Trophoblast cell (in vitro differentiated cells and primary cell): ENCODE results near the gene INTS15.

ENCODE experiments used
- DNase-seq, 2 donors: peaks; one replicate each; pipeline ENCODE4 v3.0.0-alpha.2; 2016
- H2AFZ ChIP-seq: 2 replicates; pipeline ENCODE4 v1.6.1; 2013; ENCODE audit warnings: low read length, moderate library complexity, mild to moderate bottlenecking; ENCODE audit not compliant: insufficient read depth, poor library complexity
- H2AK5ac ChIP-seq: 2 replicates; pipeline ENCODE4 v1.6.1; 2013; ENCODE audit warnings: mild to moderate bottlenecking, low read length
- H2BK120ac ChIP-seq: 2 replicates; pipeline ENCODE4 v1.6.1; 2013; ENCODE audit warnings: low read length, mild to moderate bottlenecking, moderate library complexity; ENCODE audit not compliant: insufficient read depth, poor library complexity
- H2BK12ac ChIP-seq: 2 replicates; pipeline ENCODE4 v1.6.1; 2013; ENCODE audit warnings: mild to moderate bottlenecking, low read length, moderate library complexity
- H2BK5ac ChIP-seq: 2 replicates; pipeline ENCODE4 v1.6.1; 2013; ENCODE audit warnings: low read length, low read depth, moderate library complexity, mild to moderate bottlenecking; ENCODE audit not compliant: poor library complexity
- H3K14ac ChIP-seq: 2 replicates; pipeline ENCODE4 v1.6.1; 2013; ENCODE audit warnings: mild to moderate bottlenecking, low read length
- H3K18ac ChIP-seq: 2 replicates; pipeline ENCODE4 v1.6.1; 2013; ENCODE audit warnings: mild to moderate bottlenecking, low read length
- H3K23ac ChIP-seq: 2 replicates; pipeline ENCODE4 v1.6.1; 2013; ENCODE audit warnings: low read length
- H3K27ac ChIP-seq: 2 replicates; pipeline ENCODE4 v1.5.1; 2013; ENCODE audit warnings: low read depth, mild to moderate bottlenecking, inconsistent platforms, low read length, moderate library complexity
- H3K27me3 ChIP-seq: 2 replicates; pipeline ENCODE4 v1.6.1; 2013; ENCODE audit warnings: inconsistent platforms, mild to moderate bottlenecking, low read length, moderate library complexity; ENCODE audit not compliant: insufficient read depth
- H3K36me3 ChIP-seq, 2 experiments: 1 replicate in 1 of 2; 2 replicates in 1 of 2; pipeline ENCODE4 v1.6.1; 2013; ENCODE audit warnings: low read length in 2 of 2, mild to moderate bottlenecking in 2 of 2, moderate library complexity in 1 of 2; ENCODE audit not compliant: insufficient read depth in 2 of 2, control insufficient read depth in 1 of 2
- H3K4ac ChIP-seq: 2 replicates; pipeline ENCODE4 v1.6.1; 2013; ENCODE audit warnings: low read depth, mild to moderate bottlenecking, low read length, moderate library complexity
- H3K4me1 ChIP-seq, 2 experiments: 1 replicate in 1 of 2; 2 replicates in 1 of 2; pipeline ENCODE4 v1.6.1; 2013; ENCODE audit warnings: low read length in 2 of 2, mild to moderate bottlenecking in 2 of 2, moderate library complexity in 1 of 2; ENCODE audit not compliant: insufficient read depth in 2 of 2, control insufficient read depth in 1 of 2
- H3K4me2 ChIP-seq: 2 replicates; pipeline ENCODE4 v1.6.1; 2013; ENCODE audit warnings: inconsistent platforms, mild to moderate bottlenecking, low read length, moderate library complexity
- H3K4me3 ChIP-seq: 2 replicates; pipeline ENCODE4 v1.5.1; 2013; ENCODE audit warnings: mild to moderate bottlenecking, low read depth, low read length, inconsistent platforms
- H3K79me1 ChIP-seq: one replicate; pipeline ENCODE4 v1.6.1; 2013; ENCODE audit warnings: low read length
- H3K79me2 ChIP-seq: 2 replicates; pipeline ENCODE4 v1.6.1; 2013; ENCODE audit warnings: low read length, mild to moderate bottlenecking; ENCODE audit not compliant: control insufficient read depth, insufficient read depth, poor library complexity
- H3K9ac ChIP-seq: 2 replicates; pipeline ENCODE4 v1.6.1; 2013; ENCODE audit warnings: mild to moderate bottlenecking, low read length
- H3K9me3 ChIP-seq: 2 replicates; pipeline ENCODE4 v1.6.1; 2013; ENCODE audit warnings: low read depth, mild to moderate bottlenecking, control low read depth, inconsistent platforms, low read length; ENCODE audit not compliant: insufficient read depth
- H4K12ac ChIP-seq: 2 replicates; pipeline ENCODE4 v1.6.1; 2013; ENCODE audit warnings: low read depth, mild to moderate bottlenecking, low read length, moderate library complexity
- H4K8ac ChIP-seq: 2 replicates; pipeline ENCODE4 v1.6.1; 2013; ENCODE audit warnings: low read depth, mild to moderate bottlenecking, low read length, moderate library complexity
- H4K91ac ChIP-seq: one replicate; pipeline ENCODE4 v1.6.1; 2013; ENCODE audit warnings: low read depth, mild to moderate bottlenecking, low read length, moderate library complexity
- WGBS: extraction: QIAGEN DNeasy Blood & Tissue Kit; methylation state at CpG from one replicate; pipeline ENCODE4 v1.1.7; 2013; ENCODE audit warnings: missing lambda C conversion rate; ENCODE audit not compliant: insufficient read length, insufficient coverage; ENCODE audit errors: extremely low coverage; 5-methylcytosine and 5-hydroxymethylcytosine counted together

Gene INTS15

DNA sequence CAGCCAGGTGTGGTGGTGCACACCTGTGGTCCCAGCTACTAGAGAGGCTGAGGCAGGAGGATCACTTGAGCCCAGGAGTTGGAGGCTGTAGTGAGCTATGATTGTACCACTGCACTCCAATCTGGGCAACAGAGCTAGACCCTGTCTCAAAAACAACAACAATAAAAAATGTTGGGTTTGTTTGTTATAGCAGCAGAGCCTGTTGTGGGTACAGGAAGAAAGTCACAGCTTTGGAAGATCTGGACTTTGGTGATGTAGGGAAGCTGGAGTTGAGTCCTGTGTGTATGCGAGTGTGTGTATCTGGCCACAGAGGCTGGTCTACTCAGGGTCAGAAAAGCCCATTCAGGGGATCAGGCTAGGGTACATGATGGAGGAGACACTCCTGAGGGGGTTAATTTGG lies 42.4 kb upstream of the INTS15 start:
- Histone ChIP-seq H3K4me3 (no peak overlapping the region), H4K91ac (no peak overlapping the region), H3K14ac (no peak overlapping the region), H3K18ac (no peak overlapping the region), H3K4me2 (no peak overlapping the region), H2AFZ (no peak overlapping the region), H3K27me3 (no peaks in the 10 kb centered on the region), H3K79me2 (no peaks in the 10 kb centered on the region), H3K23ac (no peak overlapping the region), H3K9me3 (no peaks in the 10 kb centered on the region), H4K8ac (no peak overlapping the region), H3K27ac (no peak overlapping the region), H2BK5ac (no peak overlapping the region), H4K12ac (no peak overlapping the region), H2BK120ac (no peak overlapping the region), H3K79me1 (no peaks in the 10 kb centered on the region), H3K4me1 (no peaks in the 10 kb centered on the region), H2AK5ac (no peak overlapping the region), H3K36me3 (no peaks in the 10 kb centered on the region), H2BK12ac (no peak overlapping the region), H3K4ac (no peak overlapping the region), H3K9ac (no peak overlapping the region)
- no peak for DNase-seq
- no CpG with 5 or more reads among the region's 1 CpG for WGBS

DNA sequence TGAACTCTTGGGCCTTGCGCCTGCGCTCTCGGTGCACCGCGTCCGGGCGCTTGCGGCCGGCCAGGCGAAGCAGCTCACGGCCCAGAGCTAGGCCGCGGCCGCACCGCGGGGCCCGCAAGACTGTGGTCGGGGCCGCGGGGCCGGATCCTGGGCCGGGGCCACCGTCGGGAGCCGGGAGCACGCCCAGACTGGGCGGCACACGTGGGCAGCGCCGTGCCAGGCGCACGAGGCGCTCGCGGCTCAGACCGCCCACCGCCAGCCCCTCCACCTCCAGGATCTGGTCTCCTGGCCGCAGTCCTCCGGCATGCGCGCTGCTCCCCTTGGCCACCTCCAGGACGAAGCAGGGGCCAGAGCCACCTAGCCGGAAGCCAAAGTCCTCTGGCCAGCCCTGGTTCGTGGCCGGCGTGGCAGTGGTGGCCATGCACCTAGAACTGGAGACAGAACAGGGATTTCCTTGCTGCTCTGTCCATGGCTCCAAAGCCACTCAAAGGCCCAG lies 38.8 kb upstream of the INTS15 start, which contains the start of gene GRID2IP:
TSS of gene GRID2IP (minus strand) at position 446 of the 496 bp plus-strand sequence. CDS start at position 421, 25 bp downstream.
- no peak within 1 kb of the TSS for H3K23ac ChIP-seq
- no peaks in the 10 kb centered on the region for H3K79me2 ChIP-seq
- no peak within 1 kb of the TSS for H2AK5ac ChIP-seq
- no peak within 1 kb of the TSS for H3K27ac ChIP-seq
- no peak within 1 kb of the TSS for H3K4me3 ChIP-seq
- no peaks in the 10 kb centered on the region for H3K9me3 ChIP-seq
- WGBS: no CpG with 5 or more reads among the region's 46 CpGs
- H2BK5ac ChIP-seq: no peak within 1 kb of the TSS
- no peak within 1 kb of the TSS for H3K9ac ChIP-seq
- no peak within 1 kb of the TSS for H2BK12ac ChIP-seq
- no peaks in the 10 kb centered on the region for H3K27me3 ChIP-seq
- H3K18ac ChIP-seq: no peak within 1 kb of the TSS
- peak within 1 kb of the TSS; percentile 27 for H4K12ac ChIP-seq
- H2AFZ ChIP-seq: no peak within 1 kb of the TSS
- H2BK120ac ChIP-seq: no peak within 1 kb of the TSS
- H3K4ac ChIP-seq: no peak within 1 kb of the TSS
- H4K8ac ChIP-seq: no peak within 1 kb of the TSS
- DNase-seq: no peak
- no peaks in the 10 kb centered on the region for H3K79me1 ChIP-seq
- no peaks in the 10 kb centered on the region for H3K36me3 ChIP-seq
- no peaks in the 10 kb centered on the region for H3K4me1 ChIP-seq
- no peak within 1 kb of the TSS for H3K4me2 ChIP-seq
- H4K91ac ChIP-seq: no peak within 1 kb of the TSS
- no peak within 1 kb of the TSS for H3K14ac ChIP-seq

DNA sequence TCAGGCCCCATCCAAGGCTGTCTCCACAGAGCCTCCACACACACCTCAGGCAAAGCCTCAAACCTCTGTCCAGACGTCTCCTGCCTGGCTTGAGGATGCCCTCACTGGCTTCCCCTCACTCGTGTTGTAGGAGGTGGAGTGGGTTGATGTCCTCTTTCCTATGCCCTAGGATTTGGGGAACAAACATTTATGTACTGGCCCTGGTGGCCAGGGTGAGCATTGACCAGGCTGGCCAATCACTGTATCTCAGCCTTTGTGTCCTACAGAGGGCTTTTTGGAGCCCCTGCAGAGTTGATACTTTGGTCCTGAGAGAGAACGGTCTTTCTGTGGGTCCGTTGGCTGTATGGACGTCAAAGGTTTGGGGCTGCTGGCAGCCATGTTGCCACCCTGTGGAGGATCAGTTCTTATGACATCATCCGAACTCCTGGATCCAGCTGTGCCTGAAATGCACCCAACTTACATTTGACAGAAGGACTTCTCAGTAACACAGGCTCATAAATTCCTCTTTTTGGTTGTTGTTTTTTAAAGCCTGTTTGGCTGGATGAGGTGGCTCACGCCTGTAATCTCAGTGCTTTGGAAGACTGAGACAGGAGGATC lies 36.3 kb upstream of the INTS15 start:
- Histone ChIP-seq H2BK120ac (no peak overlapping the region), H4K91ac (no peak overlapping the region), H3K4me1 (no peaks in the 10 kb centered on the region), H3K79me2 (no peaks in the 10 kb centered on the region), H3K4ac (no peak overlapping the region), H3K27me3 (no peaks in the 10 kb centered on the region), H2BK5ac (no peak overlapping the region), H3K18ac (no peak overlapping the region), H3K23ac (no peak overlapping the region), H3K14ac (no peak overlapping the region), H3K4me3 (no peak overlapping the region), H3K36me3 (no peaks in the 10 kb centered on the region), H2AK5ac (no peak overlapping the region), H4K8ac (no peak overlapping the region), H3K27ac (no peak overlapping the region), H2BK12ac (no peak overlapping the region), H4K12ac (no peak overlapping the region), H3K4me2 (no peak overlapping the region), H3K9ac (no peak overlapping the region), H2AFZ (no peak overlapping the region), H3K79me1 (no peaks in the 10 kb centered on the region), H3K9me3 (no peaks in the 10 kb centered on the region)
- no peak for DNase-seq
- no CpG with 5 or more reads among the region's 7 CpGs for WGBS

DNA sequence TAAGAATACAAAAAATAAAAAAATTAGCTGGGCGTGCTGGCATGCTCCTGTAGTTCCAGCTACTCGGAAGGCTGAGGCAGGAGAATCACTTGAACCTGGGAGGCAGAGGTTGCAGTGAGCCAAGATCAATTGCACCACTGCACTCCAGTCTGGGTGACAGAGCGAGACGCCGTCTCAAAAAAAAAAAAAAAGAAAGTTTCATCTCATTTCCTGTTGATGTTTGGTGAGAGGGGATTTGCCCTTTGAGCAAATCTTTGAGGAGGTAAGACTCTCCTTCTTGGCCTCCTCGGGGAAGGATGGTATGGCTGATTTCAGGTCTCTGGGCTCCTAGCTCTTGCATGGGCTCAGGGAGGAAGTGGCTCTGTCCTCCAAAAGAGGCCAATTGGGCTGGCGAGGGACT lies 35.0 kb upstream of the INTS15 start:
- no peak overlapping the region for H2BK120ac ChIP-seq

More for the DNA sequence above, 35.0 kb upstream of the INTS15 start:
- Histone ChIP-seq H2AK5ac (no peak overlapping the region), H3K4ac (no peak overlapping the region), H4K8ac (no peak overlapping the region), H2AFZ (no peak overlapping the region), H3K4me3 (no peak overlapping the region), H3K23ac (no peak overlapping the region), H4K91ac (no peak overlapping the region), H3K4me2 (no peak overlapping the region), H3K27me3 (no peaks in the 10 kb centered on the region), H3K79me2 (no peaks in the 10 kb centered on the region), H3K36me3 (no peaks in the 10 kb centered on the region), H3K9ac (no peak overlapping the region), H3K14ac (no peak overlapping the region), H3K27ac (no peak overlapping the region), H3K4me1 (no peaks in the 10 kb centered on the region), H3K18ac (no peak overlapping the region), H2BK12ac (no peak overlapping the region), H3K9me3 (no peaks in the 10 kb centered on the region), H3K79me1 (no peaks in the 10 kb centered on the region), H4K12ac (no peak overlapping the region), H2BK5ac (no peak overlapping the region)
- WGBS: no CpG with 5 or more reads among the region's 7 CpGs
- DNase-seq: no peak
